ENCODE measurements around the gene SEPHS1.
"Not testable (repeated sequence)": the region's sequence is repeated elsewhere in the genome, so short reads cannot be mapped to it uniquely, and the experiment has no call there.

SEPHS1 gene

GRCh38 chr10:13322615-13323148 is 25.4 kb downstream of the SEPHS1 start:
- DNase-seq, result no peak

GRCh38 chr10:13321576-13321975 is 26.5 kb downstream of the SEPHS1 start:
- DNase-seq, result no peak

DNA sequence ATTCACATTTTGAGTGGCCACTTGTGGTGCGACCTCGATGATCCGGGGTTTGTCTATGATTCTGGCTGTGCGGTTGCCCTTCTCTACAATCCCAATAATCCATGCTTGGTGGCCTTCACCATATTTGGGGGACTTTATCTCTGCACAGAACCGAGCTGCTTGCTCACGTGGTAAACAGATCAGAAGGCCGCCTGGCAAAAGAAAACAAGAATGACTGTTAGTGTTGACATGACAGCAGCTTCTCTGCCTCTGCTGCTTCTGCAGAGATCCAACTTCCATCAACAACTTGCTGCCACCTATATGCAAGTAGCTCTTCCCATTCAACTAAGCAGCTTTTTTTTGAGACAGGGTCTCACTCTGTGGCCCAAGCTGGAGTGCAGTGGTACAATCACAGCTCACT is 28.9 kb downstream of the SEPHS1 start:
- DNase-seq, result no peak

- DNase-seq, result no peak
Measured at GRCh38 chr10:13317474-13317873, 30.6 kb downstream of the SEPHS1 start.

DNA sequence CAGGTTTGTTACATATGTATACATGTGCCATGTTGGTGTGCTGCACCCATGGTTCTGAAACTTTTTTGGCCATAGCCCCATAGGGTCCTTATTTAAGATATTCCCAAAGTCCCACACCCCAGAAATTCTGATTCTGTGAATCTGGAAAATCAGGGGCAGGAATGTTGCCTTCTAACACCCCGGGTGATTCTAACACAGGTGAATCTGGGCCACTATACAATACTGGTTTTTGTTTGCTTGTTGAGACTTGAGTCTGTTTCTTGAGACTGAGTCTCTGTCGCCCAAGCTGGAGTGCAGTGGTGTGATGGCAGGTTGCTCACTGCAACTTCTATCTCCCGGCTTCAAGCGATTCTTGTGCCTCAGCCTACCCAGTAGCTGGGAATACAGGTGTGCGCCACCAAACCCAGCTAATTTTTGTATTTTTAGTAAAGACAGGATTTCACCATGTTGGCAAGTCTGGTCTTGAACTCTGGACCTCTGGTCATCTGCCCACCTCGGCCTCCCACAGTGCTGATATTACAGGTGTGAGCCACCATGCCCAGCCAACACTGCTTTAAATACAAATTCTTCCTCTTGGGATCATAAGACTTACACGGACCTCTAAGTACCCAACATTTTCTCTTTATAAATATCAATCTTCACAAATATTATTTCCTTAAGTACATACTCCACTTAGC is 31.3 kb downstream of the SEPHS1 start:
- DNase-seq, result no peak

DNA sequence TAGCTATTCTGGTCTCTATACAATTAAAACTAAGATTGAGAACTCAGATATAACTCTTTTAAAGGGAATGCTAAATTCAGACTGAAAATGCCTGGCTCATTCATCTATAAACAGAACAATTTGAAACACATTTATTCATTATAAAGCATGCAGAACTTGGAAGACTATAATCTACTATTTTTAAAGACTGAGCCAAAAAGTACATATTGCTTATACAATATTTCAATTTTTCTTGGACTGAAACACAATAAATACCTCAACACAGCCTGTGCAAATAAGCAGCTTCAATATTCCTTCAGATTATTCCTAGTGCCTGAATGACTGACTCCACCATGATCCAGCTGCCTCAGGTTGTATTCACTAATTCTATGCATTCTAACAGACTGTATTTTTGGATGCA is 32.7 kb downstream of the SEPHS1 start:
- DNase-seq, result no peak

DNA sequence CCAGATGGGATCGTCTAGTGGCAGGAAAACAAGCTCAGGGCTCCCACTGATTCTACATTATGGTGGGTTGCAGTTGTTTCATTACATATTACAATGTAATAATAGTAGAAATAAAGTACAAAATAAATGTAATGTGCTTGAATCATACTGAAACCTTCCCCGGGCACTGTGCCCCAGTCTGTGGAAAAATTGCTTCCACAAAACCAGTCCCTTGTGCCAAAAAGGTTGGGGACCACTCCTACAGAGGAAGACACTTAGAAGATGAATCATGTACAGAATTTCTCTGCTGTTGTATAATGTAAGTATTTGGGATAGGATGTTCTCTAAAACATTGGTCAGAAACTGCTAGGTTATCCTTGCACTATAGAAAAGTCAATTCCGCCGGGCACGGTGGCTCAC is 36.9 kb downstream of the SEPHS1 start:
- DNase-seq, result no peak

- no peak for DNase-seq
Measured at GRCh38 chr10:13310518-13311176, 37.4 kb downstream of the SEPHS1 start.

- no peak for DNase-seq
Measured at GRCh38 chr10:13309792-13310191, 38.3 kb downstream of the SEPHS1 start.

- DNase-seq, result no peak
Measured at GRCh38 chr10:13308096-13308495, 40.0 kb downstream of the SEPHS1 start.

GRCh38 chr10:13306103-13306502 is 42.0 kb downstream of the SEPHS1 start:
- DNase-seq, result no peak

GRCh38 chr10:13302821-13303555 is 45.1 kb downstream of the SEPHS1 start:
- DNase-seq, result no peak

DNA sequence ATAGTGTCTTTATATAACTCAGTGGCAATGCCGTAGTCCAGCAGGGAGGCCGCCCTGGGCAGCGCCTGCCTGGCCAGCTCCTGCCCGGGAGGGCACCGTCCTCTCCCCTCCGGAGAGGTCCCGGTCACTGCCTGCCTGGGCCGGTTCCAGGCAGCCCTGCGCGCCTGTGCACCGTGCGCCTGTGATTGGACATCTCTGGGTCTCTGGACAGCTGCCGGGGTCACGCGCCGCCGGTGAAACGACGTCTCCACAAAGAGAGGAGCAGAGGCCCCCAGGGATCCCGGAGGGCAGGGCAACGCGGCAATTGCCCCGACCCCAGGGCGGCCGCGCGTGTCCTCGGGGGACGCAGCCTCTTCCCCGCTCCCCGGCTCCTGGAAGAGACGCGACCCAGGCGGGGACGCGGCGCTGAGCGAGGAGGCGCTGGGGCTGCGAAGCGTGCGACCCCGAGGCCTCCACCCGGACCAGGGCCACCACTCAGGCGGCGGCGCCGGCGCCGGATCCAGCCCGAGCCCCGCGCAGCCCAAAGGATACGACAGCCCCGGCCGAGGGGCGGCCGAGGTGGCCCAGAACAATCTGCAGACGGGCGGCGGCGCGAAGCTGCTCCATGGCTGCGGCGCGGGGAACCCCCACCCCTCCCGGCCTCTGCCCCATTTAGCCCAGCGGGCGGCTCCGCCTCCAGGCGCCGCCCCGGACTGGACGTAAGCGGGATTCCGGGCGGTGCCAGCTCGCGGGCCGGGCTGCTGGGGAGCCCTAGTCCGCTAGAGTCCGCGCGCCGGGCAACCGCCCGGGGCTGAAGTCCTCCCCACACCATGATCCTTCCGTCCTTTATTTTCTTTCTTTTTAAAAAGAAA is 48.4 kb downstream of the SEPHS1 start, which contains the start of gene PHYH:
PHYH (minus strand) TSS at position 628 of the 851 bp plus-strand sequence; CDS start at position 606, 22 bp downstream.
- peak; percentile 94 for DNase-seq

- DNase-seq, result no peak
Measured at GRCh38 chr10:13298748-13299436, 49.2 kb downstream of the SEPHS1 start.

DNA sequence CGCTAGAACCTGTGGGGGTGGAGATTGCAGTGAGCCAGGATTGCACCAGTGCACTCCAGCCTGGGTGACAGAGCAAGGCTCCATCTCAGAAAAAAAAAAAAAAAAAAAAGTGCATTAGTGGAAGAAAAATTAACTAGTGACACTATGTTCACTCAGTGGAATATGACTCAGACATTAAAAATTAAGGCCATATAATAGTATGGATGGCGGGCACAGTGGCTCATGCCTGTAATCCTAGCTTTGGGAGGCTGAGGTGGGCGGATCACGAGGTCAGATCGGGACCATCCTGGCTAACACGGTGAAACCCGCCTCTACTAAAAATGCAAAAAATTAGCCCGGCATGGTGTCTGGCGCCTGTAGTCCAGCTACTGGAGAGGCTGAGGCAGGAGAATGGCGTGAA is 51.6 kb downstream of the SEPHS1 start:
- DNase-seq, result no peak

- no peak for DNase-seq
Measured at GRCh38 chr10:13294784-13295183, 53.3 kb downstream of the SEPHS1 start.

DNA sequence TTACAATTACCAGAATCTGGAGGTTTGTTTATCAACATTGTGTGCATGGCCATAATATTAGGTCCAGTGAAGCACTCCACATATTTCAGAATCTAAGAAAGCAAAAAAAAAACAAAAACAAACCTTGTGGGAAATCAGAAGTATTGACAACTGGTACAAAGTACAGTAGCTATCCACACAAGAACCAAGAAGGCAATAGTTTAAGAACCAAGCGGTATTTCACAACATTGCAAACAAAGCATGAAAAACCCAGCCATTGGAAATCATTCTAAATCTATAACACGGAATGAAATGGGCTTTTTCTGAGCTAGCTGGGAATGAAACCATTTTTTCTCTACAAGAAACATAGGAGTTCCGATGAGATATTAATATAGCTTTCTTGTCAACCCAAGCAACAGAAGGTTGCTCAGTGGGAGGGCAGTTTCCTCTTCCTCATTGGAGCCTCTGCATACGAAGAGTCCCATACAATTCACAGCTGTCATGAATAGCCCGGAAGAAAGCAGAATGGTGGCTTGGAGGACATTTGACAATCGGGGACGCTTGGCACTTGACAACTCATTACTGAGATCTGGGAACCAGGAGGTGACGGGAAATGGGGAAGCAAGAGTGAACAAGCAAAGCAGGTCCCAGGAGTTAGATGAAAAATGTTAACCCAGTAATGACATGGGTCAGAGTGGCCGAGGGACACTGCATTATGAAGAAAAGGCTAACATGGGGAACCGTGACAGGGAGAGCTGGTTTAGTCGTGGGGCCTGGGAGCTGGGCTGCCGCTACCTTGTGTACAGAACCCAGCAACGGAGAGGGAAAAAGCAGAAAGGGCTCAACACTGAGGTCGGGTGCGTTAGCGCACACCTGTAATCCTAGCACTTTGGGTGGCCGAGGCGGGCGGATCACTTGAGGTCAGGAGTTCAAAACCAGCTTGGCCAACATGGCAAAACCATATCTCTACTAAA is 56.0 kb downstream of the SEPHS1 start:
- peak; percentile 27 for DNase-seq

DNA sequence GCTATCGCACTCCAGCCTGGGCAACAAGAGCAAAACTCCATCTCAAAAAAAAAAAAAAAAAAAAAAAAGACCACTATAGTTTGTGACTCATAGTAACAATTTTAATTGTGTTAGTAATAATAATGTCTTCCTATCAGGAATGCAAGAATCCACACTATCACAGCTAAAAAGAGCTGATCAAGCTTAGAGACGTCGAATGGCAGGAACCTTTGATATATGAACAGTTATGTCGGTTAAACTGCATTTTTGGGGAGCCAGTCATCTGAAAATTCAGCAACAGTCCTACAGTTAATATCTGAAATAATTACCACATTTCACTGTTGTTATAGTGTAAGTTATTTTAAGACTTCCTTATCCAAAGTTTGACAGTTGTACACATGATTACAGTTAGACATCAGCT is 57.0 kb downstream of the SEPHS1 start:
- no peak for DNase-seq

- DNase-seq, result no peak
Measured at GRCh38 chr10:13284050-13284449, 64.0 kb downstream of the SEPHS1 start.

GRCh38 chr10:13282348-13282747 is 65.7 kb downstream of the SEPHS1 start:
- not testable (repeated sequence) for DNase-seq

Measured in retina (tissue), 1 donor.